ENCODE results near the gene SPAG8.

SPAG8 gene

DNA sequence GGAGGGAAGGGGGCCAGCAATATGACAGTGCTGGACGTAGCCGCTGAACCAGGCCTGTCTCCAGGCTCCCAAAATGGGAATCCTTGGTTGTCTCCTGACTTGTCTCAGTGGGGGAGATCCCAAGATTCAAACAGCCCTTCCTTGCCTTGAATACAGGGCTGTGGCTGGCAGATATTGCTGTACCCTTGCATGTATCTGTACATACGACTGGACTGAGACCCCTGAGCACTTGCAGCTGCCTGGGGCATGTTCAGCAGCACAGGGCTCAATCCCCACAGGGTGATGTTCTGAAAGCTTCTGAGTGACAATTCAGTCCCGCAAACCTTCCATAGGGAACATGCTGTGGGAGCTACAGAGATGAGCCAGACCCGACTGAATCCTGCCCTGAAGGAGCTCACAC, 44.8 kb upstream of the SPAG8 start:
- TF ChIP-seq, protein P1, sequence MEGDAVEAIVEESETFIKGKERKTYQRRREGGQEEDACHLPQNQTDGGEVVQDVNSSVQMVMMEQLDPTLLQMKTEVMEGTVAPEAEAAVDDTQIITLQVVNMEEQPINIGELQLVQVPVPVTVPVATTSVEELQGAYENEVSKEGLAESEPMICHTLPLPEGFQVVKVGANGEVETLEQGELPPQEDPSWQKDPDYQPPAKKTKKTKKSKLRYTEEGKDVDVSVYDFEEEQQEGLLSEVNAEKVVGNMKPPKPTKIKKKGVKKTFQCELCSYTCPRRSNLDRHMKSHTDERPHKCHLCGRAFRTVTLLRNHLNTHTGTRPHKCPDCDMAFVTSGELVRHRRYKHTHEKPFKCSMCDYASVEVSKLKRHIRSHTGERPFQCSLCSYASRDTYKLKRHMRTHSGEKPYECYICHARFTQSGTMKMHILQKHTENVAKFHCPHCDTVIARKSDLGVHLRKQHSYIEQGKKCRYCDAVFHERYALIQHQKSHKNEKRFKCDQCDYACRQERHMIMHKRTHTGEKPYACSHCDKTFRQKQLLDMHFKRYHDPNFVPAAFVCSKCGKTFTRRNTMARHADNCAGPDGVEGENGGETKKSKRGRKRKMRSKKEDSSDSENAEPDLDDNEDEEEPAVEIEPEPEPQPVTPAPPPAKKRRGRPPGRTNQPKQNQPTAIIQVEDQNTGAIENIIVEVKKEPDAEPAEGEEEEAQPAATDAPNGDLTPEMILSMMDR (conservative IDR thresholded peaks at IDR 0.05; ENCODE audit: low read depth), result no peak
- no peak overlapping the region for H3K27ac ChIP-seq
- ChIA-PET POLR2A (ENCODE audit: low non-redundant PET) (interaction anchor here (0.6 kb wide), 1 partner anchor 381 kb away, joined by 3 read pairs; no protein-coding TSS in a partner anchor), CTCF (interaction anchor here (0.8 kb wide), 1 partner anchor 89 kb away, joined by 3 read pairs; no protein-coding TSS in a partner anchor)
- no peak for DNase-seq (ENCODE audit: low spot score)

- CTCF ChIA-PET, result interaction anchor here (0.6 to 1.2 kb wide), 2 partner anchors 26 to 45 kb away, joined by 5 to 7 read pairs; no protein-coding TSS in a partner anchor
- TF ChIP-seq, protein P1 (conservative IDR thresholded peaks at IDR 0.05; ENCODE audit: low read depth), result no peak
- DNase-seq (ENCODE audit: low spot score), result no peak
- POLR2A ChIA-PET (ENCODE audit: low non-redundant PET), result no interaction called here
- H3K27ac ChIP-seq, result no peak overlapping the region
Observed at GRCh38 chr9:35856206-35856605, 44.1 kb upstream of the SPAG8 start.

GRCh38 chr9:35854091-35854762, 42.2 kb upstream of the SPAG8 start:
- TF ChIP-seq, protein P1 (conservative IDR thresholded peaks at IDR 0.05; ENCODE audit: low read depth), result no peak
- H3K27ac ChIP-seq, result no peak overlapping the region
- POLR2A ChIA-PET (ENCODE audit: low non-redundant PET), result no interaction called here
- no peak for DNase-seq (ENCODE audit: low spot score)
- CTCF ChIA-PET, result interaction anchor here (0.5 to 1.0 kb wide), 2 partner anchors 13 to 28 kb away, joined by 3 to 4 read pairs; no protein-coding TSS in a partner anchor

GRCh38 chr9:35852876-35853865, 41.1 kb upstream of the SPAG8 start:
- CTCF ChIA-PET, result interaction anchor here (1.4 kb wide), 1 partner anchor 29 kb away, joined by 4 read pairs; no protein-coding TSS in a partner anchor
- POLR2A ChIA-PET (ENCODE audit: low non-redundant PET), result no interaction called here
- no peak overlapping the region for H3K27ac ChIP-seq
- TF ChIP-seq, protein P1 (conservative IDR thresholded peaks at IDR 0.05; ENCODE audit: low read depth), result no peak
- no peak for DNase-seq (ENCODE audit: low spot score)

DNA sequence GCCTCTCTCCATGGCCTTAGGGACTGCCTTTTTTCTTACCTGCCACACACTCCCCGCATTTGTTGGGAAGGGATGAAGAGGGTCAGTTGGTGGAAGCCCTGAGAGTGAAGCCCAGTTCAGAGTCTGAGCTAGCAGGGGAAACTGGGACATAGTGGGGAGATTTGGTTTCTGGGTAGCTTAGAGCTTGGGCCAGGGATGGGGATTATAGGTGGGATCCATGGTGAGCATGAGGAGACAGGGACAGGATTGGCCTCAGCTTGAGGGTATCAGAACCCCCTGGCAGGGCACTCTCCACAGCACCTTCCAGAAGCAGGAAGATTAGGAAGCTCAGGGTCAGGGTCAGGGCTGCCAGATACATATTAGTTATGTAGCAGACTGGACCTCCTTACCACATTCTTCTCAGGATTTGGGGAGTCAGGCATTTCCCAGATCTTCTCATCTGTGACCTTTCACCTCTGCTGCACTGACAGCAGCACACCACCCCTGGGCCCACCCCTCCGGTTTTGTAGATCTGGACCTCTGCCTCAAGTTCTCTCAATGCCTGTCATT, 40.3 kb upstream of the SPAG8 start:
- DNase-seq (ENCODE audit: low spot score), result no peak
- ChIA-PET POLR2A (ENCODE audit: low non-redundant PET) (no interaction called here), CTCF (interaction anchor here (1.3 to 1.4 kb wide), 2 partner anchors 30 to 62 kb away, joined by 4 to 8 read pairs; no protein-coding TSS in a partner anchor)

More for the DNA sequence above, 40.3 kb upstream of the SPAG8 start:
- TF ChIP-seq, protein P1 (conservative IDR thresholded peaks at IDR 0.05; ENCODE audit: low read depth), result no peak
- no peak overlapping the region for H3K27ac ChIP-seq
